SK-N-SH (cell line): ENCODE measurements around the gene PGBD4. TPM values are rescaled to one million over a fixed set of nuclear protein-coding genes. Genes with fewer than 3 reads are reported as not detected.

ENCODE experiments used
- CTCF ChIA-PET: fragments of 300-600, 350-600 bp; formaldehyde crosslinking; extraction: SDS; loops from one replicate; lab custom pipeline; 2021; lab: Yijun Ruan, JAX
- POLR2A ChIA-PET: fragments of 350-600 bp; sonication (Branson Sonifier 250); formaldehyde crosslinking; extraction: SDS; loops from one replicate; lab custom pipeline; 2020; ENCODE audit warnings: antibody characterized with exemption, inconsistent platforms; lab: Yijun Ruan, JAX
- DNase-seq: peaks from one replicate; pipeline ENCODE4 v3.0.0; 2012
- H2AFZ ChIP-seq: fragments of 200-600 bp; sonication (generic); 2 replicates; pipeline ENCODE4 v1.8.1; 2016; ENCODE audit warnings: antibody characterized with exemption, mild to moderate bottlenecking, low read depth
- H3F3A ChIP-seq: fragments of 200-600 bp; sonication (generic); replicated peaks from 2 replicates; pipeline ENCODE3; 2016; ENCODE audit warnings: antibody characterized with exemption, mild to moderate bottlenecking; ENCODE audit not compliant: insufficient read depth
- H3K27ac ChIP-seq, 2 experiments: fragments of 200-500 bp in 1 of 2; fragments of 200-600 bp in 1 of 2; sonication (Bioruptor generic) in 1 of 2; sonication (generic), shearing (Covaris generic) in 1 of 2; 2 replicates each; pipeline versions ENCODE4 v1.5.1 to v1.6.1; 2014 to 2016; ENCODE audit warnings: low read depth in 2 of 2, inconsistent platforms in 1 of 2, low read length in 1 of 2, mild to moderate bottlenecking in 1 of 2, mixed read lengths in 1 of 2
- H3K27me3 ChIP-seq: fragments of 200-600 bp; sonication (generic), shearing (Covaris generic); 2 replicates; pipeline ENCODE4 v1.6.1; 2016; ENCODE audit warnings: mixed run types; ENCODE audit not compliant: insufficient read depth
- H3K36me3 ChIP-seq, 2 experiments: fragments of 200-500 bp in 1 of 2; fragments of 200-600 bp in 1 of 2; sonication (Bioruptor generic) in 1 of 2; sonication (generic) in 1 of 2; replicated peaks in 1 of 2; 2 replicates each; pipeline versions ENCODE3 to v1.5.1; 2014 to 2016; ENCODE audit warnings: low read length in 1 of 2, mild to moderate bottlenecking in 1 of 2; ENCODE audit not compliant: insufficient read depth in 2 of 2, control insufficient read depth in 1 of 2
- H3K4me1 ChIP-seq, 2 experiments: fragments of 200-500 bp in 1 of 2; fragments of 200-600 bp in 1 of 2; sonication (Bioruptor generic) in 1 of 2; sonication (generic), shearing (Covaris generic) in 1 of 2; 2 replicates each; pipeline versions ENCODE4 v1.5.1 to v1.6.1; 2014 to 2016; ENCODE audit warnings: low read depth in 1 of 2, low read length in 1 of 2, mixed run types in 1 of 2; ENCODE audit not compliant: insufficient read depth in 2 of 2, control insufficient read depth in 1 of 2
- H3K4me2 ChIP-seq: fragments of 200-600 bp; sonication (generic), shearing (Covaris generic); 2 replicates; pipeline ENCODE4 v1.6.1; 2017; ENCODE audit warnings: mixed run types
- H3K4me3 ChIP-seq, 2 experiments: fragments of 200-500 bp in 1 of 2; fragments of 200-600 bp in 1 of 2; sonication (Bioruptor generic) in 1 of 2; sonication (generic), shearing (Covaris generic) in 1 of 2; 2 replicates each; pipeline versions ENCODE4 v1.5.1 to v1.8.1; 2014 to 2016; ENCODE audit warnings: low read depth in 2 of 2, inconsistent platforms in 1 of 2, low read length in 1 of 2, mild to moderate bottlenecking in 1 of 2, mixed read lengths in 1 of 2, moderate library complexity in 1 of 2
- H3K79me2 ChIP-seq: fragments of 200-600 bp; sonication (generic); 2 replicates; pipeline ENCODE4 v1.8.1; 2017; ENCODE audit warnings: mild to moderate bottlenecking; ENCODE audit not compliant: insufficient read depth
- H3K9ac ChIP-seq: fragments of 200-600 bp; sonication (generic); 2 replicates; pipeline ENCODE4 v1.6.1; 2017; ENCODE audit warnings: mixed run types
- H3K9me2 ChIP-seq: fragments of 200-600 bp; sonication (generic); 2 replicates; pipeline ENCODE4 v1.6.1; 2017; ENCODE audit warnings: mixed run types
- H3K9me3 ChIP-seq: fragments of 200-600 bp; sonication (generic); 2 replicates; pipeline ENCODE4 v1.6.1; 2017; ENCODE audit warnings: mixed run types, mild to moderate bottlenecking, moderate library complexity
- H4K20me1 ChIP-seq: fragments of 200-600 bp; sonication (generic); 2 replicates; pipeline ENCODE4 v1.6.1; 2017; ENCODE audit warnings: mild to moderate bottlenecking, mixed run types; ENCODE audit not compliant: insufficient read depth
- CHD2 ChIP-seq: fragments of 150-350 bp; IDR thresholded peaks from 2 replicates; pipeline ENCODE4 v1.6.1; 2018; ENCODE audit warnings: low read length; ENCODE audit not compliant: partially characterized antibody
- CTCF ChIP-seq: fragments of 200-600 bp; sonication (generic); IDR thresholded peaks from 2 replicates; pipeline ENCODE4 v1.6.1; 2017; ENCODE audit warnings: antibody characterized with exemption, mild to moderate bottlenecking, moderate library complexity
- ELF1 ChIP-seq: IDR thresholded peaks from 2 replicates; pipeline ENCODE4 v1.4.0; 2012
- EP300 ChIP-seq, 2 experiments: IDR thresholded peaks; 2 replicates each; pipeline versions ENCODE4 v1.4.0 to v1.6.1; 2012; ENCODE audit warnings: borderline replicate concordance in 1 of 2, low read depth in 1 of 2, low read length in 1 of 2
- FOXJ3 ChIP-seq: sonication (generic); formaldehyde crosslinking; IDR thresholded peaks from 2 replicates; pipeline ENCODE4 v1.5.1; 2020; ENCODE audit warnings: mild to moderate bottlenecking, missing genetic modification reagents
- FOXM1 ChIP-seq: IDR thresholded peaks from 2 replicates; pipeline ENCODE4 v1.4.0; 2012; ENCODE audit warnings: low read depth, mild to moderate bottlenecking
- GABPA ChIP-seq: IDR thresholded peaks from 2 replicates; pipeline ENCODE4 v1.4.0; 2012; ENCODE audit warnings: low read depth, mild to moderate bottlenecking
- GATA2 ChIP-seq: sonication (generic); formaldehyde crosslinking; IDR thresholded peaks from 2 replicates; pipeline ENCODE4 v1.5.0; 2020; ENCODE audit warnings: mild to moderate bottlenecking, missing genetic modification reagents
- MEF2A ChIP-seq: IDR thresholded peaks from 2 replicates; pipeline ENCODE4 v1.4.0; 2012; ENCODE audit warnings: low read depth, borderline replicate concordance
- MXI1 ChIP-seq: IDR thresholded peaks from 2 replicates; pipeline ENCODE4 v1.6.1; 2012; ENCODE audit warnings: mild to moderate bottlenecking, low read depth, low read length, improper control_type of control experiment
- NFIC ChIP-seq: IDR thresholded peaks from 2 replicates; pipeline ENCODE4 v1.4.0; 2012; ENCODE audit warnings: borderline replicate concordance
- NRF1 ChIP-seq: IDR thresholded peaks from 2 replicates; pipeline ENCODE4 v1.6.1; 2012; ENCODE audit warnings: low read depth, mild to moderate bottlenecking, low read length
- POLR2AphosphoS5 ChIP-seq: IDR thresholded peaks from 2 replicates; pipeline ENCODE4 v1.6.1; 2012; ENCODE audit warnings: low read depth, low read length
- RAD21 ChIP-seq: IDR thresholded peaks from 2 replicates; pipeline ENCODE4 v1.6.1; 2012; ENCODE audit warnings: mild to moderate bottlenecking, low read length
- RCOR1 ChIP-seq: fragments of 150-350 bp; IDR thresholded peaks from 2 replicates; pipeline ENCODE4 v1.6.1; 2017; ENCODE audit warnings: antibody characterized with exemption, low read length
- RFX5 ChIP-seq: IDR thresholded peaks from 2 replicates; pipeline ENCODE4 v1.6.1; 2012; ENCODE audit warnings: mild to moderate bottlenecking, improper control_type of control experiment, low read length
- SIN3A ChIP-seq: IDR thresholded peaks from 2 replicates; pipeline ENCODE4 v1.6.1; 2012; ENCODE audit warnings: low read depth, mild to moderate bottlenecking, low read length, moderate library complexity, borderline replicate concordance
- TCF12 ChIP-seq: IDR thresholded peaks from 2 replicates; pipeline ENCODE4 v1.4.0; 2012
- USF1 ChIP-seq: IDR thresholded peaks from 2 replicates; pipeline ENCODE4 v1.4.0; 2012; ENCODE audit warnings: low read depth, borderline replicate concordance
- ZBTB33 ChIP-seq: IDR thresholded peaks from 2 replicates; pipeline ENCODE4 v1.4.0; 2012; ENCODE audit warnings: low read depth, borderline replicate concordance
- WGBS: methylation state at CpG from one replicate; pipeline ENCODE4 v1.1.6; 2017; ENCODE audit warnings: low lambda C conversion rate; 5-methylcytosine and 5-hydroxymethylcytosine counted together
- polyA plus RNA-seq, 3 experiments: library from polyadenylated mRNA; depleted of rRNA; stranded (reverse); fragments of >200 nt; gene quantifications; 2 replicates each; pipeline ENCODE4 v1.2.3, GENCODE V29; 2012

PGBD4 gene
- polyA plus RNA-seq, 1 of the 3 experiments (the other 2 are of a cell fraction): 0.77 TPM

- Histone ChIP-seq H3F3A (no peaks in the 10 kb centered on the region), H4K20me1 (no peaks in the 10 kb centered on the region), H3K79me2 (no peaks in the 10 kb centered on the region), H3K4me1 (no peaks in the 10 kb centered on the region), H3K27ac (no peak overlapping the region), H3K9ac (no peak overlapping the region), H3K9me2 (no peaks in the 10 kb centered on the region), H3K9me3 (no peaks in the 10 kb centered on the region), H3K27me3 (no peaks in the 10 kb centered on the region), H2AFZ (no peak overlapping the region), H3K4me2 (no peak overlapping the region), H3K36me3 (no peaks in the 10 kb centered on the region), H3K4me3 (no peak overlapping the region)
- no peak for TF ChIP-seq FOXM1
- TF ChIP-seq TCF12: no peak
- TF ChIP-seq USF1: no peak
- no peak for DNase-seq
- CTCF ChIA-PET: interaction anchor here (0.6 to 1.3 kb wide), 3 partner anchors 144 to 518 kb away, joined by 3 to 4 read pairs (median 3); partner anchors contain the start of genes GOLGA8B and KATNBL1
- POLR2A ChIA-PET: no interaction called here
- 83% methylated on average over 8 of the region's 8 CpGs for WGBS
Observed at GRCh38 chr15:34065941-34066340, 35.9 kb upstream of the PGBD4 start.

- no peaks in the 10 kb centered on the region for H3K36me3 ChIP-seq
- no peak for DNase-seq
- H4K20me1 ChIP-seq: no peaks in the 10 kb centered on the region
- H2AFZ ChIP-seq: no peak overlapping the region
- CTCF ChIA-PET: interaction anchor here (0.6 kb wide), 1 partner anchor 9 kb away, joined by 3 read pairs; no protein-coding TSS in a partner anchor
- H3K27ac ChIP-seq: no peak overlapping the region
- H3K4me1 ChIP-seq: no peaks in the 10 kb centered on the region
- H3K9ac ChIP-seq: no peak overlapping the region
- H3F3A ChIP-seq: no peaks in the 10 kb centered on the region
- no peaks in the 10 kb centered on the region for H3K27me3 ChIP-seq
- no peaks in the 10 kb centered on the region for H3K9me3 ChIP-seq
- no peaks in the 10 kb centered on the region for H3K9me2 ChIP-seq
- H3K4me3 ChIP-seq: no peak overlapping the region
- 77% methylated on average over 6 of the region's 6 CpGs for WGBS
- no peak overlapping the region for H3K4me2 ChIP-seq
- no peaks in the 10 kb centered on the region for H3K79me2 ChIP-seq
- TF ChIP-seq RCOR1: no peak
- no peak for TF ChIP-seq RFX5
- TF ChIP-seq GATA2: no peak
- no peak for TF ChIP-seq POLR2AphosphoS5
- no peak for TF ChIP-seq FOXJ3 (CRISPR knock-in tag)
- TF ChIP-seq ELF1: no peak
- TF ChIP-seq FOXM1: no peak
- TF ChIP-seq, all 33 proteins: peak for 0
- POLR2A ChIA-PET: no interaction called here
Observed at GRCh38 chr15:34070003-34070402, 31.9 kb upstream of the PGBD4 start.

GRCh38 chr15:34076785-34077184 lies 25.1 kb upstream of the PGBD4 start:
- ChIA-PET CTCF (interaction anchor here (1.1 to 1.7 kb wide), 3 partner anchors 14 to 133 kb away, joined by 5 to 6 read pairs (median 5); partner anchors contain the start of gene KATNBL1), POLR2A (no interaction called here)
- no peaks in the 10 kb centered on the region for H3K9me3 ChIP-seq
- H3K9me2 ChIP-seq: no peaks in the 10 kb centered on the region
- H3K27ac ChIP-seq: no peak overlapping the region
- no peak overlapping the region for H3K9ac ChIP-seq
- no peaks in the 10 kb centered on the region for H3K27me3 ChIP-seq
- H3K4me1 ChIP-seq: no peaks in the 10 kb centered on the region
- H3K36me3 ChIP-seq: no peaks in the 10 kb centered on the region
- no peak overlapping the region for H3K4me3 ChIP-seq
- WGBS: 84% methylated on average over 4 of the region's 4 CpGs
- no peak for DNase-seq
- no peaks in the 10 kb centered on the region for H4K20me1 ChIP-seq
- H3K79me2 ChIP-seq: no peaks in the 10 kb centered on the region
- no peak overlapping the region for H3K4me2 ChIP-seq
- H3F3A ChIP-seq: no peaks in the 10 kb centered on the region
- H2AFZ ChIP-seq: no peak overlapping the region
- TF ChIP-seq MXI1 (no peak), EP300 (IDR thresholded peaks at IDR 0.05; ENCODE audit: borderline replicate concordance in 1 of 2, low read depth in 1 of 2, low read length in 1 of 2) (no peak), SIN3A (no peak), NFIC (no peak), CHD2 (no peak), GABPA (no peak), ELF1 (no peak), RAD21 (no peak), MEF2A (no peak), POLR2AphosphoS5 (no peak), CTCF (no peak), FOXJ3 (CRISPR knock-in tag) (no peak), ZBTB33 (no peak), NRF1 (no peak)
